Activated naive CD4-positive, alpha-beta T cell treated with anti-CD3 and anti-CD28 coated beads, Interleukin-2, amount 50 U/mL, for 24 hours (primary cell): ENCODE measurements around the gene SLC25A52.
"Not testable (repeated sequence)": the region's sequence is repeated elsewhere in the genome, so short reads cannot be mapped to it uniquely, and the experiment has no call there.

ENCODE experiments used
- H3K27ac Mint-ChIP-seq: one replicate; pipeline ENCODE4 v1.8.0; 2021; ENCODE audit warnings: mild to moderate bottlenecking, mixed read lengths
- H3K27me3 Mint-ChIP-seq: one replicate; pipeline ENCODE4 v1.8.0; 2021; ENCODE audit warnings: mixed read lengths
- H3K36me3 Mint-ChIP-seq: one replicate; pipeline ENCODE4 v1.8.0; 2021; ENCODE audit warnings: mixed read lengths
- H3K4me1 Mint-ChIP-seq: one replicate; pipeline ENCODE4 v1.8.0; 2021; ENCODE audit warnings: mixed read lengths
- H3K4me3 Mint-ChIP-seq: one replicate; pipeline ENCODE4 v1.8.0; 2021; ENCODE audit warnings: mild to moderate bottlenecking, mixed read lengths
- H3K9me3 Mint-ChIP-seq: one replicate; pipeline ENCODE4 v1.8.0; 2021; ENCODE audit warnings: mixed read lengths

SLC25A52 gene, protein sequence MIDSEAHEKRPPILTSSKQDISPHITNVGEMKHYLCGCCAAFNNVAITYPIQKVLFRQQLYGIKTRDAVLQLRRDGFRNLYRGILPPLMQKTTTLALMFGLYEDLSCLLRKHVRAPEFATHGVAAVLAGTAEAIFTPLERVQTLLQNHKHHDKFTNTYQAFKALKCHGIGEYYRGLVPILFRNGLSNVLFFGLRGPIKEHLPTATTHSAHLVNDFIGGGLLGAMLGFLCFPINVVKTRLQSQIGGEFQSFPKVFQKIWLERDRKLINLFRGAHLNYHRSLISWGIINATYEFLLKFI

DNA sequence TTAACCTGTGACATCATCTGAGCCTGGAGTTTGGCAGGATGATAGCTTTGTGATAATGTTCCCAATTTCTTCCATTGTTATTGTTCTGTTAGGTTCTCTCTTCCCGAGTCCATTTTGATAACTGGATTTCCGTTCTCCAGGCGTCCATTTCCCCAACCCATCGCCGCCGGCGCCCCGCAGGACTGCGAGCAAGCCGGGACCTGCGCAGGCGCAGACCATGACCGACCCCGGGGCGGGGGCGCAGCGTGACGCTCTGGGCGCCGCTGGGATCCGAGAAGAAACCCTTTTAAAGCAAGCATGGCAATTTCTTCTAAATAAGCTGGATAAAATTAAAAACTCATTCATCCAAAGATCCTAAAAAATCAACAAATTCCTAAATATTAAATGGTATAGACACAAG is at the start of gene SLC25A52:
Gene SLC25A52, minus strand, starts transcription at position 186 of the 400 bp plus-strand sequence. CDS start 219 bp downstream, outside the sequence.
- no peaks in the 10 kb centered on the region for H3K9me3 Mint-ChIP-seq
- no peak within 1 kb of the TSS for H3K27ac Mint-ChIP-seq
- no peaks in the 10 kb centered on the region for H3K36me3 Mint-ChIP-seq
- H3K4me3 Mint-ChIP-seq, result no peak within 1 kb of the TSS
- peaks cover 3% of the 10 kb centered on the region for H3K27me3 Mint-ChIP-seq
- H3K4me1 Mint-ChIP-seq, result no peaks in the 10 kb centered on the region

DNA sequence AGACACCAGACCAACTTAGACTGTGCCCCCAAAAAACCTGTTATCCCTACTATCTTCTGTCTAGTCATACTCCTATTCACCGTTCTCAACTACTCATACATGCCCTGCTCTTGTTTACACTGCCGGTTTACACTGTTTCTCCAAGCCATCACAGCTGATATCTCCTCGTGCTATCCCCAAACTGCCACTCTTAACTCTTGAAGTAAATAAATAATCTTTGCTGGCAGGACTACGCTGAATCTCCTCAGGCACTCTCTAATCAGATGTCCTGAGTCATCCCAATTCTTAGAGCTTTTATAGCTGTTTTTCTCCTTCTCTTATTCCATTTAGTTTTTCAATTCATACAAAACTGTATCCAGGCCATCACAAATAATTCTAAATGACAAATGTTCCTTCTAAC is 48.4 kb upstream of the SLC25A52 start:
- not testable (repeated sequence) for H3K27me3 Mint-ChIP-seq, H3K4me3 Mint-ChIP-seq, H3K4me1 Mint-ChIP-seq, H3K9me3 Mint-ChIP-seq, H3K36me3 Mint-ChIP-seq, H3K27ac Mint-ChIP-seq

DNA sequence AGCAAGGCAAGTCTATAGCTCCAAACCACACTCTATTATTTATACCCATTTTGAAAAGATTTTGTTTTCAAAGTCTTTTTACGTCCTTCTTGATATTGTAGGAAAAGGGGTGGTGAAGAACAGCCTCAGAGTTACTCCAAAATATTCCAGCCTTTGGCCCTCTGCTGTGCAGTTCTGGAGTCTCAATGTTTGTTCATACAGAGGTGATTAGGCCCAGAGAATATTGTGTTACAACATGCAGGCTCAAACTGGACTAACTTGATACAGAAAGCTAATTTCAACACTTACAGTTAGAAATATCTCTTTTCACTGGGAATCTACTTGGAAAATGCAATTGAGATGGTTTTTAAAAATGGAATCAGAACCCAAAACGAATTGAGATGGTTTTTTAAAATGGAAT is 40.4 kb upstream of the SLC25A52 start:
- H3K4me3 Mint-ChIP-seq, result no peak overlapping the region
- no peaks in the 10 kb centered on the region for H3K4me1 Mint-ChIP-seq
- H3K27ac Mint-ChIP-seq, result no peak overlapping the region
- H3K27me3 Mint-ChIP-seq, result no peaks in the 10 kb centered on the region
- no peaks in the 10 kb centered on the region for H3K36me3 Mint-ChIP-seq
- H3K9me3 Mint-ChIP-seq, result no peaks in the 10 kb centered on the region

DNA sequence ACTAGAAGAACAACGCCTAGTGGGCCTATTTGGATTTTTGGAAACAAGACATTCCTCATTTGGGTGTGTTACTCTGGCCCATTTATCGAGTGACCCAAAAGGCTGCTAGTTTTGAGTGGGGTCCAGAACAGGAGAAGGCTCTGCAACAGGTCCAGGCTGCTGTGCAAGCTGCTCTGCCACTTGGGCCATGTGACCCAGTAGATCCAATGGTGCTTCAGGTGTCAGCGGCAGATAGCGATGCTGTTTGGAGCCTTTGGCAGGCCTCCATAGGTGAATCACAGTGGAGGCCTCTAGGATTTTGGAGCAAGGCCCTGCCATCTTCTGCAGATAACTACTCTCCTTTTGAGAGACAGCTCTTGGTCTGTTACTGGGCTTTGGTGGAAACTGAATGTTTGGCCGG is 38.6 kb upstream of the SLC25A52 start:
- not testable (repeated sequence) for H3K27ac Mint-ChIP-seq, H3K4me3 Mint-ChIP-seq, H3K4me1 Mint-ChIP-seq, H3K9me3 Mint-ChIP-seq, H3K27me3 Mint-ChIP-seq, H3K36me3 Mint-ChIP-seq

DNA sequence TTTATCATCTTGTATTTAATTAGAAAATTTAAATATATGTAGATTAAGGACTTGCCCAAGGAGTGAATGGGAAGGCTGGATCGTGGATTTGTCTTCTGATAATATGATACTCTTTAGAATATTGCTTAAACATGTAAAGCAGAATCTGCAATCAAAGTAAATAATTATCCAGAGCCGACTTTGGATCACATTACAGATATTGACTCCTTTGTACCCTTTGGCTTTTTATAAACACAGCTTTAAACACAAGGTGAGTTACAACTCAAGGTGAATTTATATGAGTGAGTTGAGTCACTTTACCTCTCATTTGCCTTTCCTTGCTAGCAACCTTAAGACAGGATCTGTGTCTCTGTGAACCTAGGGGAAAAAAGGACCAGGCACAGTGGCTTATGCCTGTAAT is 37.7 kb upstream of the SLC25A52 start:
- no peak overlapping the region for H3K4me3 Mint-ChIP-seq
- H3K9me3 Mint-ChIP-seq, result no peaks in the 10 kb centered on the region
- H3K4me1 Mint-ChIP-seq, result no peaks in the 10 kb centered on the region
- no peak overlapping the region for H3K27ac Mint-ChIP-seq
- no peaks in the 10 kb centered on the region for H3K36me3 Mint-ChIP-seq
- no peaks in the 10 kb centered on the region for H3K27me3 Mint-ChIP-seq

DNA sequence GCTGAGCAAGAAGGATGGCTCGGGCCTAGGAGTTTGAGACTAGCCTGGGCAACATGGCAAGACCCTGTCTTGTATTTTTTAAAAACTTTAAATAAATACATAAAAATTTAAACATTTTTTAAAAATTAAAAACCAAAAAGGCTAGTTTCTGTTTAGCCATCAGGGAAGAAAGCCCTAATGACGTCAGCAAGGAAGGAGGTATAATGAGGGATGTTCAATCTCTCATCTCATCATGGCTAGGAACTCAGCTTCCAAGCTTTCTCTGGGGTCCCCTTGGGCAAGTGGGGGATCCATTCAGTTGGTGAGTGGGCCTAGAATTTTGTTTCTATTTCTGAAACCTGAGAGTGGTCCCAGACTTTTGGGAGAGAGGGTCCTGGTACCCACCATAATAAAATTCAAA is 35.1 kb upstream of the SLC25A52 start:
- Mint-ChIP-seq H3K27me3 (no peaks in the 10 kb centered on the region), H3K36me3 (no peaks in the 10 kb centered on the region), H3K4me1 (no peaks in the 10 kb centered on the region), H3K4me3 (no peak overlapping the region), H3K27ac (no peak overlapping the region), H3K9me3 (no peaks in the 10 kb centered on the region)

DNA sequence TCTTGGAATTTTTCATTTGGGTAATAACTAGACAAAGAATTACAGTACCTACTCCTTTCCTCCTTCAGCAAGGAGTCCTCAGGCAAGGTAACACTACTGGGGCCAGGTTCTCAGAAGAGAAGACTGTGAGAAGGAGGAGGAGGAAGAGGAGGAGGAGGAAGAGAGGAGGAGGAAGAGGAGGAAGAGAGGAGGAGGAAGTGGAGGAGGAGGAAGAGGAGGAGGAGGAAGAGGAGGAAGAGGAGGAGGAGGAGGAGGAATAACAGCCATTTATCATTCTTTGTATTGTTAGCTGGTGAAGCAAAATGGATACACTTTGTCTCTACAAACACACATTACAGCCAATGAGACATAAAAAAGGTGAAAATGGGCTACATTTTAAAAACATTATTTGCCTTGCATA is 32.9 kb upstream of the SLC25A52 start:
- H3K27me3 Mint-ChIP-seq, result no peaks in the 10 kb centered on the region
- H3K9me3 Mint-ChIP-seq, result no peaks in the 10 kb centered on the region
- no peaks in the 10 kb centered on the region for H3K36me3 Mint-ChIP-seq
- H3K27ac Mint-ChIP-seq, result no peak overlapping the region
- H3K4me1 Mint-ChIP-seq, result no peaks in the 10 kb centered on the region
- H3K4me3 Mint-ChIP-seq, result no peak overlapping the region

DNA sequence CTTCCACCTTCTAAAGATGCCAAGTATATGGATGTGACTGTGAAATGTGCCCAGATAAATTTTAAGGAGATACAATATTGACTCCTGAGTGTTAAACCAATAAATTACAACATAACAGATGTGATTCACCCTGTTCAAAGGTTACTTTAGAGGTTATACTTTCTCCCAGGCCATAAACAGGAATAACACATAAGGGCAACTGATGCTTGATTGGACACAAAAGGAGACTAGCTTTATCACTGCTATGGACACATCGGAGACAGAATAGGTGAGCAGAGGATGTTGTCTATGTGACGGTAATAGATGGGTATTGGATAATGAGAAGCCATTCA is 31.9 kb upstream of the SLC25A52 start:
- Mint-ChIP-seq H3K9me3 (no peaks in the 10 kb centered on the region), H3K4me1 (no peaks in the 10 kb centered on the region), H3K27me3 (no peaks in the 10 kb centered on the region), H3K36me3 (no peaks in the 10 kb centered on the region), H3K27ac (no peak overlapping the region), H3K4me3 (no peak overlapping the region)

DNA sequence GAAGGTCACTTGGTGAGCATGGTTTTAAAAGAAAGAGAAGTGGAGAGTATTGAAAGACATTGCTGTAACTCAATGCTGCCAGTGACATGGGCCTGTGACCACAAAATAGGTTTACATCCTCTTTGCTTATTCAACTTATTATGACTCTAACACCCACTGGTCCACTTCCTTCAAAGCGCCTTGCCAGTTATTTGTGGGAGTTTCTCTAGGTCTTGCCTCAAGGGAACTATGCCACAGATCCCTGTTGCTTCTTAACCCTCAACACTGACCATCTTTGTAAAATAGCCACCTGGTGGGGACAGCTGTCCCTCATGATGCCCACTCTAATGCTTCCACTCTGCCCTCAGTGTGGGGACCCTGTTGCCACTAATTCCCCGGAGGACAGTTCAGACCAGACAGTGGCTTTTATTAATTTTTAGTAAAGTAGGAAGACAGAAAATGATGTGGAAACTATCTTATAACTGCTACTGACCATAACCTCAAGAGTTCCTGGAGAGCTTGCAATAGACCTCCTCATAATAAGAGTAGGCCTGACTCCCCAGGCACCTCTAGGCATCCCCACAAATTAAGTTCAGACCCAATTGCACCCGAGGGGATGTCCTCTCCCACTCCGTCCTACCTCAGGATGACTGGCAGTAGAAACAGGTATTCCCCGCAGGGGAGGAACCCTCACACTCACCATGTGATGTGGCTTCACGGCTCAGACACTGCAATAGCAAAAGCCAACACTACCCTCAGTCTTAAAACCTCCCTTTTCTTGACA is 31.3 kb upstream of the SLC25A52 start:
- Mint-ChIP-seq H3K27ac (no peak overlapping the region), H3K36me3 (no peaks in the 10 kb centered on the region), H3K4me1 (no peaks in the 10 kb centered on the region), H3K27me3 (no peaks in the 10 kb centered on the region), H3K4me3 (no peak overlapping the region), H3K9me3 (no peaks in the 10 kb centered on the region)

DNA sequence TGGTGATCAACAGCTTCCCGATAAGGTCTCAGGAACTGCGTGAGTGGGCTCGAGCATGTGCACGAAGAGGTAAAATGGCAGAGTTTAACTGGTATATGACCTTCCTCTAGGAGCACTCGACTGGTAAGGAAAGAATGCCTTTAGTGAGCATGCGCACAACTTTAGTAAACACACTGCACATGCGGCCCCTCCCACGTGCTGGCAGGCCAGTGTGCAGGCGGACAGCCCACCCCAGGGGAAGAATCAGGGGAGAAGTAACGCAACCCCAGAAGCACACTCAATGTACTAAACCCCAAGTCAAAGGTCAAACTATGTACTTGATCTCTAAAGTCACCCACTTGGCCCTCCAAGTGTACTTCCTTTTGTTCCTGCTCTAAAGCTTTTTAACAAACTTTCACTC is 28.7 kb upstream of the SLC25A52 start:
- H3K9me3 Mint-ChIP-seq, result no peaks in the 10 kb centered on the region
- no peak overlapping the region for H3K27ac Mint-ChIP-seq
- H3K4me3 Mint-ChIP-seq, result no peak overlapping the region
- H3K4me1 Mint-ChIP-seq, result no peaks in the 10 kb centered on the region
- no peaks in the 10 kb centered on the region for H3K36me3 Mint-ChIP-seq
- H3K27me3 Mint-ChIP-seq, result no peaks in the 10 kb centered on the region

DNA sequence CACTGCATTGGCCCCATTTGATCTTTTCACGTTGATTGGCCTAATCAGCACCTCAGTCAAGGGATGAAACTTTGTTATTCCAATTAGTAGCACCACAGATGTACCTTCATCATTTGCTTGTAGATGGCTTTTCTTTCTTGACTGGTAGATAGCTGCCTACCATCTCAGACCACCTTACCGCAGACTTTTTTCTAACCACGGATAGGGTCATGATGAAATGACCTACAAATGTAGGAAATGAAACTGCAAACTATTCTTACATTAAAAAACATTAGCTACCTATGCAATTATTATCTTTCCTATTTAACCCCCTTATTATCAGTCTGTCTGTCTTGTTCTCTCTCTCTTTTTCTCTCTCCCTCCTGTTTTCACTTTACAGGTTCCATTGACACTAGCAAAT is 22.4 kb upstream of the SLC25A52 start:
- Mint-ChIP-seq H3K4me1 (no peaks in the 10 kb centered on the region), H3K4me3 (no peak overlapping the region), H3K36me3 (peaks cover 5% of the 10 kb centered on the region), H3K27me3 (peaks cover 4% of the 10 kb centered on the region), H3K27ac (no peak overlapping the region), H3K9me3 (peaks cover 14% of the 10 kb centered on the region)

DNA sequence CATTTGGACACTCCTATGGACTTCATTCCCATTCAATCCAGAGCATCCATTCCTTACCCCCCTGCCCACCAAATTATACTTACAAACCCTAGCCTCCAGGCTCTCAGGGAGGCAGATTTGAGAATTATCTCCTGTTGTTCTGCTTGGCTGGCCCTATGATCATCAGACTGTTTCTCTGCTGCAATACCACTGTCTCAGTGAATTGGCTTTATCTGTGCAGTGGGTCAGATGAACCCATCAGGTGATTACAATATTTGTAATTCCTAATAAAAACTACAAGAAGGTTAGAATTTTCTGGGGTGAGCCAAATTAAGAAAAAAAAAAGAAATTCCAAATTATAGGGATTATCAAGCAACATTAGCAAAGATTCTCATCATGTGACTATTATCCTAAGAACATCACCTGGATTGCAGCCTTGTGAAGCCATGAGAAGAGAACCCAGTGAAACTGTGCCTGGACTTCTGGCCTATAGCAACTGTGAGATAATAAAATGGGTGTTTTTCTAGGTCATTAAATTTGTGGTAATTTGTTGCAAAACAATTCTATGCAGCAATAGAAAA is 17.8 kb upstream of the SLC25A52 start:
- Mint-ChIP-seq H3K27ac (no peak overlapping the region), H3K4me3 (no peak overlapping the region), H3K36me3 (peaks cover 5% of the 10 kb centered on the region), H3K27me3 (peaks cover 5% of the 10 kb centered on the region), H3K4me1 (no peaks in the 10 kb centered on the region), H3K9me3 (peaks cover 14% of the 10 kb centered on the region)

DNA sequence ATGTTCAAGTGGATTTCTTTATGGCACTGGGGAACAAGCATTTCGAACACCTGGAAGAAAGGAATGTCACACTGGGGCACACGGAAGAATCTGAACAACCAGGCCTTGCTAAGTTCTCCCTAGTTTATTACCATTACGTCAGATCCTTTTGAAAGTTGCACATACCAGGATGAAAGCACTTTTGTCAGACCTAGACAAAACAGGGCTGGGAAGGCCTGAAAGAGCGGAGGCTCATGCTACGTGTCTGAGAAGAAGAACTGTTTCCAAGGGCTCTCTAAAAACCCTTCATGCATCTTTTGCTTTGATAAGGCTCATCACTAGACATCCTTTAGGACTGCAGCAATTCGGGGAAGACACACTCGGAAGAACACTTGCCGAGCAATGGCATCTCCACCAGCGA is 15.4 kb upstream of the SLC25A52 start:
- H3K27ac Mint-ChIP-seq, result no peak overlapping the region
- no peak overlapping the region for H3K4me3 Mint-ChIP-seq
- H3K9me3 Mint-ChIP-seq, result peaks cover 14% of the 10 kb centered on the region
- H3K27me3 Mint-ChIP-seq, result peaks cover 4% of the 10 kb centered on the region
- H3K36me3 Mint-ChIP-seq, result peaks cover 3% of the 10 kb centered on the region
- H3K4me1 Mint-ChIP-seq, result no peaks in the 10 kb centered on the region

DNA sequence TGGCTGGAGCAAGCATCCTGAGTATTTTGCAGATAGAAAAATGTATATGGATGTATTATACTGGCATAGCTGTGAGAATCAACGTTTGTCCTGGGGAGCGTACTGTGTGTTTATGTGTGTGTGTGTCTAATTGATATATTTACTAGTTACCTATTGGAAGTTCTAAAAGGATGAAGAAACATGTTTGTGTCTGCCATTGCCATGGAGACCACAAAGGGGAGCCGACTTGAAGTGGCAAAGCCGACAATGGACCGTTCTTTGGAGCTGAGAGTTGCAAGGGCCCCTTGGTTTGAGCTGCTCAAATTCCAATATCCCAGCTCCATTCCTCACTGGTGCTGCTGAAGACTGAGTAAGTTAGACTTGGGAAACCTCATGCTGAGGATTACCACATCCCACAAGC is 14.3 kb upstream of the SLC25A52 start:
- Mint-ChIP-seq H3K27ac (no peak overlapping the region), H3K36me3 (peaks cover 3% of the 10 kb centered on the region), H3K4me1 (no peaks in the 10 kb centered on the region), H3K9me3 (peaks cover 8% of the 10 kb centered on the region), H3K4me3 (no peak overlapping the region), H3K27me3 (peaks cover 1% of the 10 kb centered on the region)

DNA sequence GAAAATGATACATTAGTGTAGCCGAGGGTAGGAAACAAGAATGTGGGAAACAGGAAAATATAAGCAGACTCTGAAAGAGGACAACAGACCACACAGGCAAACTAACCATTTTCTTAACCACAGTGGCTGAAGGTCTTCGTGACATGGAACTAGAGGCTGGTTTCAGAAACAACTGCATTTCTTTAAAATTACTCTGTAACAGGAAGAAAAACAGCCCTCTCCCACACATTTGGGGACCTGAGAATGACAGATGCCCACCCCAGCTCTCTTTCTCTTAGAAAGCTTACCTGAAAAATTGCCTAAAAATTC is 13.8 kb upstream of the SLC25A52 start:
- H3K27me3 Mint-ChIP-seq, result peaks cover 1% of the 10 kb centered on the region
- H3K4me3 Mint-ChIP-seq, result no peak overlapping the region
- no peak overlapping the region for H3K27ac Mint-ChIP-seq
- no peaks in the 10 kb centered on the region for H3K4me1 Mint-ChIP-seq
- H3K36me3 Mint-ChIP-seq, result peaks cover under 1% of the 10 kb centered on the region
- H3K9me3 Mint-ChIP-seq, result peaks cover 5% of the 10 kb centered on the region

DNA sequence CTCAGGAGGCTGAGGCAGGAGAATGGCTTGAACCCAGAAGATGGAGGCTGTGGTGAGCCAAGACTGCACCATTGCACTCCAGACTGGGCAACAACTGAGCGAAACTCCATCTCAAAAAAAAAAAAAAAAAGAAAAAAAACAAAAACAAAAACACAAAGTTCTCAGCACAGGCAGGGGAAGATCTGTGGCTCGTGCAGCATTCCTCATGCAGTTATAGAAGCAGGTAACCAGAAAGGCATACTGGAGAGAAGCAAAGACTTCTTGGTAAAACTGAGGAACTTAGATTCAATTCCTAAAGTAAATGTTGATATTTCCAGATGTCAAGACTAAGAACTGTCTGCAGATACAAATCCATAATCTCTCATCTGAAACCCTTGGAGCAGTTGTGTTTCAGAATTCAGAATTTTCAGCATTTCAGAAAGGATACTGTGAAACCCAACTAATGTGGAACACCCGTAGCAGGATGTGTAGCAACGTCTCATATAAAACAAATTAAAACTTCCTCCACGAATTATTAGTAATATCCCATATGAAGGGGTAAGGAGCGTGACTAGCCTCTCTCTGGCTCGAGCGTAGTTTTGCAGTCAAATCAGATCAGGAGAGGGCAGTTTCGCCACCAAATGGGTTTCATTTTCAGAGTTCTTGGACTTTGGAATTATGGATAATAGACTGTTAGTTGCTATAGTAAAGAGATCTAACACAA is 13.2 kb upstream of the SLC25A52 start:
- H3K36me3 Mint-ChIP-seq, result no peaks in the 10 kb centered on the region
- no peak overlapping the region for H3K27ac Mint-ChIP-seq
- no peaks in the 10 kb centered on the region for H3K4me1 Mint-ChIP-seq
- H3K27me3 Mint-ChIP-seq, result peaks cover 1% of the 10 kb centered on the region
- no peak overlapping the region for H3K4me3 Mint-ChIP-seq
- peaks cover under 1% of the 10 kb centered on the region for H3K9me3 Mint-ChIP-seq
